ENCODE results near the gene TMEM61. TPM values are rescaled to one million over a fixed set of nuclear protein-coding genes. Genes with fewer than 3 reads are reported as not detected.

The TMEM61 gene
- total RNA-seq, 1 donor from 2014 or later, result not detected

- no peak overlapping the region for H3K4me2 ChIP-seq (ENCODE audit: low read length)
- no peak for TF ChIP-seq CTCF (IDR thresholded peaks at IDR 0.05; ENCODE audit: insufficient read depth, low read depth, low read length)
- no peak for TF ChIP-seq EZH2 (IDR thresholded peaks at IDR 0.05; ENCODE audit: insufficient read depth, low read length)
- DNase-seq (ENCODE audit: low read depth) (no peak), FAIRE-seq (no peak)
- Mint-ChIP-seq H3K4me3 (ENCODE audit: unreplicated experiment) (no peak overlapping the region), H3K36me3 (ENCODE audit: low read depth, unreplicated experiment) (peaks cover 3% of the 10 kb centered on the region), H3K27ac (ENCODE audit: unreplicated experiment) (no peak overlapping the region), H3K4me1 (ENCODE audit: low read depth, unreplicated experiment) (peaks cover 11% of the 10 kb centered on the region), H3K27me3 (ENCODE audit: low read depth, unreplicated experiment) (peaks cover 36% of the 10 kb centered on the region), H3K9me3 (ENCODE audit: unreplicated experiment) (no peaks in the 10 kb centered on the region)
- no peaks in the 10 kb centered on the region for H3K36me3 ChIP-seq (ENCODE audit: insufficient read depth, low read length)
- H3K79me2 ChIP-seq (ENCODE audit: insufficient read depth, low read length), result no peaks in the 10 kb centered on the region
- H3K27ac ChIP-seq (ENCODE audit: low read depth, low read length), result no peak overlapping the region
- H3K27me3 ChIP-seq (ENCODE audit: insufficient read depth, low read length), result peaks cover 19% of the 10 kb centered on the region
- H2AFZ ChIP-seq (ENCODE audit: low read depth, low read length), result no peak overlapping the region
- H3K4me3 ChIP-seq (ENCODE audit: insufficient read depth, low read depth, low read length), result no peak overlapping the region
- H3K9ac ChIP-seq (ENCODE audit: low read length), result no peak overlapping the region
- no peaks in the 10 kb centered on the region for H3K9me3 ChIP-seq (ENCODE audit: insufficient read depth, low read depth, low read length)
- H4K20me1 ChIP-seq (ENCODE audit: insufficient read depth, low read length), result no peaks in the 10 kb centered on the region
- peaks cover 5% of the 10 kb centered on the region for H3K4me1 ChIP-seq (ENCODE audit: insufficient read depth, low read length)
Measured at GRCh38 chr1:54986025-54986424, 5.6 kb downstream of the TMEM61 start.

GRCh38 chr1:54986533-54986932, 6.1 kb downstream of the TMEM61 start:
- no peak for FAIRE-seq
- H3K27me3 ChIP-seq (ENCODE audit: insufficient read depth, low read length), result peaks cover 15% of the 10 kb centered on the region
- no peak overlapping the region for H3K4me2 ChIP-seq (ENCODE audit: low read length)
- Mint-ChIP-seq H3K27me3 (ENCODE audit: low read depth, unreplicated experiment) (peaks cover 34% of the 10 kb centered on the region), H3K4me1 (ENCODE audit: low read depth, unreplicated experiment) (peaks cover 13% of the 10 kb centered on the region), H3K36me3 (ENCODE audit: low read depth, unreplicated experiment) (peaks cover 3% of the 10 kb centered on the region), H3K4me3 (ENCODE audit: unreplicated experiment) (no peak overlapping the region), H3K9me3 (ENCODE audit: unreplicated experiment) (no peaks in the 10 kb centered on the region), H3K27ac (ENCODE audit: unreplicated experiment) (no peak overlapping the region)
- H4K20me1 ChIP-seq (ENCODE audit: insufficient read depth, low read length), result no peaks in the 10 kb centered on the region
- DNase-seq (ENCODE audit: low read depth), result no peak
- no peak overlapping the region for H2AFZ ChIP-seq (ENCODE audit: low read depth, low read length)
- peaks cover 5% of the 10 kb centered on the region for H3K4me1 ChIP-seq (ENCODE audit: insufficient read depth, low read length)
- no peak overlapping the region for H3K27ac ChIP-seq (ENCODE audit: low read depth, low read length)
- no peaks in the 10 kb centered on the region for H3K36me3 ChIP-seq (ENCODE audit: insufficient read depth, low read length)
- TF ChIP-seq EZH2 (IDR thresholded peaks at IDR 0.05; ENCODE audit: insufficient read depth, low read length) (no peak), CTCF (IDR thresholded peaks at IDR 0.05; ENCODE audit: insufficient read depth, low read depth, low read length) (no peak)
- H3K79me2 ChIP-seq (ENCODE audit: insufficient read depth, low read length), result no peaks in the 10 kb centered on the region
- H3K9ac ChIP-seq (ENCODE audit: low read length), result no peak overlapping the region
- H3K9me3 ChIP-seq (ENCODE audit: insufficient read depth, low read depth, low read length), result no peaks in the 10 kb centered on the region
- no peak overlapping the region for H3K4me3 ChIP-seq (ENCODE audit: insufficient read depth, low read depth, low read length)

GRCh38 chr1:54987427-54987826, 7.0 kb downstream of the TMEM61 start:
- Histone ChIP-seq H3K9me3 (ENCODE audit: insufficient read depth, low read depth, low read length) (no peaks in the 10 kb centered on the region), H3K4me1 (ENCODE audit: insufficient read depth, low read length) (peaks cover 5% of the 10 kb centered on the region), H3K36me3 (ENCODE audit: insufficient read depth, low read length) (no peaks in the 10 kb centered on the region), H3K27me3 (ENCODE audit: insufficient read depth, low read length) (peaks cover 13% of the 10 kb centered on the region), H4K20me1 (ENCODE audit: insufficient read depth, low read length) (no peaks in the 10 kb centered on the region), H2AFZ (ENCODE audit: low read depth, low read length) (no peak overlapping the region), H3K9ac (ENCODE audit: low read length) (no peak overlapping the region), H3K4me3 (ENCODE audit: insufficient read depth, low read depth, low read length) (no peak overlapping the region), H3K79me2 (ENCODE audit: insufficient read depth, low read length) (no peaks in the 10 kb centered on the region), H3K27ac (ENCODE audit: low read depth, low read length) (no peak overlapping the region), H3K4me2 (ENCODE audit: low read length) (no peak overlapping the region)
- Mint-ChIP-seq H3K27ac (ENCODE audit: unreplicated experiment) (no peak overlapping the region), H3K4me3 (ENCODE audit: unreplicated experiment) (no peak overlapping the region), H3K9me3 (ENCODE audit: unreplicated experiment) (no peaks in the 10 kb centered on the region), H3K4me1 (ENCODE audit: low read depth, unreplicated experiment) (peaks cover 13% of the 10 kb centered on the region), H3K36me3 (ENCODE audit: low read depth, unreplicated experiment) (peaks cover 3% of the 10 kb centered on the region), H3K27me3 (ENCODE audit: low read depth, unreplicated experiment) (peaks cover 27% of the 10 kb centered on the region)
- no peak for FAIRE-seq
- DNase-seq (ENCODE audit: low read depth), result no peak
- TF ChIP-seq EZH2 (IDR thresholded peaks at IDR 0.05; ENCODE audit: insufficient read depth, low read length), result no peak
